ENCODE results near the gene WHRN.
A peak's percentile ranks its signal among the peaks of the same experiment; 100 is the strongest.

Gene WHRN

GRCh38 chr9:114513055-114513958 is 8.0 kb upstream of the WHRN start:
- no peak for DNase-seq

DNA sequence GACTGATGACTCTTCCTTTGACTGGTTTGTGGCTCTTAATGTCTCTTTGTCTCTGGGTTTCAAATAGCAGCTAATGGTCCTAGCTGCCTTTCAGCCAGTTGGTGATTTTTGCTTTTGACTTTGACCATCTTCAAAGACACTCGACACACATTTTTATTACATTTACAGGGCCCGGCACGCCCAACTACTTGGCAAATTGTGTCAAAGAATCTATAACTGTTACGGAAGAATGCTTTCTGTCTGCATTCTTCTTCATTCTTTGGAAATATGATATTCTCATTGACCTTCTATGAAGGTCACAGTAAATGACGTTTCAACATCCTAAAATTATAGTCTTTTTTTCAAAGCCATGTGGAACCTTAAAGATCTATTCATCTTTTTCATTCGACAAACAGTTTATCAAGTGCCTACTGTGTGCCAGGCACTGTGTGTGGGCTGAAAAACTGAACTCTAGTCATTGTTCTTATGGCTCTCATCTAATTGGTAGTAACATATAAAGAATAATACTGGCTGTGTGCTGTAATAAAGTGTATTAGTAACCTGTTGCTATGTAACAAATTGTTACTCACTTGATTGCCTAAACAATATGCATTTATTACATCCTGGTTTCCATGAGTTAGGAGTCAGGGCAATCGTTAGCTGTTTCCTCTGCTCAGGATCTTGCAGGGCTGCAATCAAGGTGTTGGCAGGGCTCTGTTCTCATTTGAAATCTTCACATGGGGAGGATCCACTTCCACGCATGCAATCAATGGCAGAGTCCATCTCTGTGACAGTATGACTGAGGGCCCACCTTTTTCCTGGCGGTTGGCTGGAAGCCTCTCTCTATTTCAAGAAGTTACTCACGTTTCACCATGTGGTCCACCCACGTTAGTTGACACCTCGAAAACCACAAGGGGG is 7.0 kb upstream of the WHRN start:
- DNase-seq: no peak

- DNase-seq: no peak
Measured at GRCh38 chr9:114507726-114508125, 2.5 kb upstream of the WHRN start.

DNA sequence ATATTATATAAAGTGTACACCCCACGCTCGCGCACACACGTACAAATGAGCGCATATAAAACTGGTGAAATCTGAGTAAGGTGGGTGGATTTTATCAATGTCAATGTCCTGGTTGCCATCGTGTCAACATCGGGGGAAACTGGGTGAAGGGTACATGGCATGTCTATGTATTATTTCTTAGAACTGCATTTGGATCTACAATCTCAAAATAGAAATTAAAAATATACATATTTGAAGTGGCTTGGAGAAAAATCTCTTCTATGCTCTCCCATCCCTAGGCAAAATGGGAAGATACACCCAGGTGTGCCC is 763 bp upstream of the WHRN start:
- no peak for DNase-seq

DNA sequence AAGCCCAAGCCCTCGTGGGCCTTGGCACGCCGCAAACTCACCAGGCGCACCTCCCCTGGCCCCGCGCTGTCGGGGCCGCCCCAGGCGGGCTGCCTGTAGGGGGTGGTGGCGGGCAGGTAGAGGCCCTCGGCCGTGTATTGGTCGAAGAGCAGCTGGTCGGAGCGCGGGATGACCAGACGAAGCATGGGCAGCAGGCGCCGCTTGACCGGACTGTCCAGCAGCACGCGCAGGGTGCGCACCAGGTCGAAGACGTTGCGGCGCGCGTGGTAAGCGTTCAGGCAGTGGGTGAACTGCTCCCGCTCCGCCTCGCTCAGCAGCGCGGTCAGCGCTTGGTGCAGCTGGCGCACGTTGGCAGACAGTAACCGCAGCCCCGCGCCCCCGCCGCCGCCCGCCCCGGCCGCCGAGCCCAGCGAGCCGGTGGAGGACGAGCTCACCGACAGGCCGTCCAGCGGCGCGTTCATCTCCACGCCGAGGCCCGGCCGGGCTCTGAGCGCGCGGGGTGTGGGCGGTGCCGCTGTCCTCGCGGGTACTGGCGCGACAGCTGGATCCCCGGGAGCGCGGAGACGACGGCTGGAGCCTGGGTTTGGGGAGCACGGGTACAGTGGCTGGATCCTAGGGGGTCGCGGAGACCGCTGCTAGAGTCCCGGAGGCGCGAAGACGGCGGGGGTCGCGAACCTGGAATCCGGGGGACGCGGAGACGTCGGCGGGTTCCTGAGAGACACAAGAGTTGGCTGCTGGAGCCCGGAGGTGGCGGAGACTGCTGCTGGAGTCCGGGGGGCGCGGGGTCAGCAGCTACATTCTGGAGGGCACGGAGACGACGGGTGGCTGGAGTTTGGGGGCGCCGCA is 709 bp downstream of the WHRN start:
- DNase-seq: peak; percentile 45

DNA sequence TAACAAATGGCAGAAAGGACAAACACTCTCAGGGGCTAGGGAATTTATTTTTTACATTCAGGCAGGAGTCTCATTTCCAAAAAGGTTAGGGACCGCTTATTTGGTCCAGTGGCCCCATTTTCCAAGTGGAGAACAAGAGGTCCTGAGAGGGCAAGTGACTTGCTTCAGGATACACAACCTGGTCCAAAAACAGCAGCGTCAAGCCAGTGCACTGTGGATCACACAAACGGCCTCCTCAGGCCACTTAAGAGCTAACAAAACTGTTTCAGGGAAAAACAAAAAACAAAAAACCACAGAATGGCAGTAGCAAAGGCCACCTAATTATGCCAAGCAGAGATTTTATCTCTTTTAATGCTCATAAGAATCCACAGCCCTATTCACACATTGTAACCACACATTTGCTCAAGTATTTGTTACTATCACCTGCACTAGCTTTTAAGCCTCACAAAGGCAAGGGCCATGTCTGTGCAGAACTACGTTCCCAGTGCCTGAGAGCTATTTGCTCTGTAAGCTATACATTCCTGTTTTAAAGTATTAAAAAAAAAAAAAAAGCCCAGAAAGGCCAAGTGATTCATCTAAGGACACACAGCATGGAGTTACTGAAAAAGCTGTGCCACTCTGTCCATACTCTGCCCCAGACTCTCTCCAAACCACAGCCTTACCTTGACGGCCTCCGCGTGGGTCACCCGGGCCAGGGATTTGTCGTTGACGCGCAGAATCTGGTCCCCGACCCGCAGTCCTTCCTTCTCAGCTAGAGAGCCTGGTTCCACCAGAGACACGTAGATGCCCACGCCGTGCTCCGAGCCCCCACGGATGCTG is 1.5 kb downstream of the WHRN start:
- DNase-seq: no peak

- no peak for DNase-seq
Measured at GRCh38 chr9:114503009-114503408, 2.3 kb downstream of the WHRN start.

DNA sequence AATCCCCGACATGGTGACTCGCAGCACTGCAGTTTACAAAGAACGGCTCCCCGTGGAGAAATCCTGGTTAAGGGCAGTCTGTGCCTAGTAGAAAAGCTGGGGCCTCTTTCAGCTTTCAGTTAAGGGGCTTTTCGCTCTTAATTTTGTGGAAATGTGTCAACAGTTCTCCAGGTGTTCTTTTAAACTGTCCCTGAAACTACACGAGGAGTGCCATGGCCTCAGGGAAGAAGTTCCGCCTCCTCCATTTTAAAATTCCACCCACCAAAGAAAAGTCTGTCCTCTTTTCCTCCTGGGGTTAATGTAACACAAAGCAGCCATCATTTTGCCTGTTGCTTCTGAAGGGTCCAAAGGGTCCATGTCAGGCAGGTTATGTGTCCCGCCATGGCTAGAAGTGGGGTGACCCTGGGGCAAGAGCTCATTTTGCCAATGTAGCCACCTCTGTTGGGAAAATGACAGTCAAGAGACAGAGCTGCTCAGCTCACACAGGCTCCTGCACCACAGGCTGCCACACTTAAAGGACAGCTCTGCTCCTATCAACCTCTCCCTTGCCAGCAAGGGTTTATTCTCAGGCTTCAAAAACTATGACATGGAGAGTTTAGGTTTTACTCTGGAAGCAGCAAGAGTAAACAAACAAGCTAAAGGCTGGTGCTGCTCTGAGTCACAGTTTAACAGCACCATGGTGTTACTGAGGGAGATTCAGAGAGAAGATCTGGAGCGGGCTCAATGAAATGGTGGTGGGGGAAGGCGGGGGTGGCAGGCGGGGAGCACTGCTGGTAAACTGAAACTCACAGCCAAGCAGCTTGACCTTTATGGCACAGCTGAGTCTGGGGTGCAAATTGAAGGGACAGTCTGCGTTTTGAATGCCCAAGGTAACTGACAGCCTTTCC is 3.2 kb downstream of the WHRN start:
- peak; percentile 32 for DNase-seq

GRCh38 chr9:114500697-114501292 is 4.5 kb downstream of the WHRN start:
- DNase-seq: no peak

- DNase-seq: no peak
Measured at GRCh38 chr9:114499941-114500696, 5.2 kb downstream of the WHRN start.

GRCh38 chr9:114499528-114499927 is 5.7 kb downstream of the WHRN start:
- no peak for DNase-seq

- no peak for DNase-seq
Measured at GRCh38 chr9:114497727-114498382, 7.4 kb downstream of the WHRN start.

DNA sequence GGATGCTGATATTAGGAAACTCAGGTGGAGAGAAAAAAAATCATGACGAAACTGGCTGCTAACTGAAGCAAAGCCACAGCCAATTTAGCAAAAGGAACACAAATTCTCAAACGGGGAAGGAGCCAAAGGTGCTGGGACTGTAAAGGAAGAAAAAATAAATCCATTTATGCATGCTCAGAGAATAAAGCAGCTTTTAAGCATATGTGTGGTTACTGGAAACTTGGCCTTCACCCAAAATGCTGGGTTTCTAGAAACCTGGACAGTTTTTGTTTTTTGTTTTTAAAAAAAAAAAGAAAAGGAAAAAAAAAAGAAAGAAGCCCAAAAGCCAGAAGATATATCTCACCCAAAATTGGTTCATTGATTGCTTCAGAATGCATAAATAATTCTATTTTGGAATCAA is 8.0 kb downstream of the WHRN start:
- DNase-seq: no peak

- no peak for DNase-seq
Measured at GRCh38 chr9:114496011-114496410, 9.3 kb downstream of the WHRN start.

DNA sequence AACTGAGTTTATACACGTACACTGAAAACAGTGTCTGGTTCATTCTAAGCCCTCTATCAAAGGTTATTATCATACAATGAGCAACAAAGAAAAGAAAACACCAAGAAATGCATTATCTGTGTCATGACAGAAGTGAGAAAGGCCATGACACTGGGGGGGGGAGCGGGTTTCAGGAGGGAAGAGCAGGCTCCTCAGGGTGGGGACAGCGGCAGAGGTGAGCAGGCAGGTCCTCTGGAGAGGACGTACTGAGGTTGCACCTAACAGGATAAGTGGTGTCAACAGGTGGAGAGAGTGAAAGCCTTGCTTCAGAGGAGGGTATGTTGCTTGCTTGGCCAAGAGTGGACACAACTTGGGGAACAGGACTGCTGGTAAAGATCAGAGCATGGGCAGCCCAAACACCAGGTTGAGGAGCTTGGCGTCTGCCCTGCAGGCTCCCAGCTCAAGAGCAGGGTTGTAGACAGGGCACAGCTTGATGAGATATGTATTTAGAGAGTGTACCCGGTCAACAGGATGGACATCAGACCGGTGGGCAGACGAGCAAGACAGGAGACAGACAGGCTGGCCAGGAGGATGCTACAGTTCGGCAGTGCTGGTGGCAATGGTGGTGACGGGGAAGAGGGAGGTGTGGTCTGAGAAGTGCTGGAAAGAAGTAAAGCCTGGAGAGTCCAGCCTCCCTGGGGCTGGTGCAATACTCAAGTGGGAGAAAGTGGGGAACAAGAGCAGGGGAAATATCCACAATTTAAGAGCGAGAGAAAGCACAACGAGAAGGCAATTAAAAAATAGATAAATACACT is 10.3 kb downstream of the WHRN start:
- no peak for DNase-seq

- no peak for DNase-seq
Measured at GRCh38 chr9:114493521-114494184, 11.6 kb downstream of the WHRN start.

- no peak for DNase-seq
Measured at GRCh38 chr9:114492991-114493390, 12.3 kb downstream of the WHRN start.

- no peak for DNase-seq
Measured at GRCh38 chr9:114491430-114492003, 13.8 kb downstream of the WHRN start.
